Measurements from ENCODE around the gene MYO1D. TPM values are rescaled to one million over a fixed set of nuclear protein-coding genes. Genes with fewer than 3 reads are reported as not detected.
"Not testable (repeated sequence)": the region's sequence is repeated elsewhere in the genome, so short reads cannot be mapped to it uniquely, and the experiment has no call there.

MYO1D gene
- total RNA-seq, 2 donors from 2014 or later: 14.7 to 22.6 TPM

DNA sequence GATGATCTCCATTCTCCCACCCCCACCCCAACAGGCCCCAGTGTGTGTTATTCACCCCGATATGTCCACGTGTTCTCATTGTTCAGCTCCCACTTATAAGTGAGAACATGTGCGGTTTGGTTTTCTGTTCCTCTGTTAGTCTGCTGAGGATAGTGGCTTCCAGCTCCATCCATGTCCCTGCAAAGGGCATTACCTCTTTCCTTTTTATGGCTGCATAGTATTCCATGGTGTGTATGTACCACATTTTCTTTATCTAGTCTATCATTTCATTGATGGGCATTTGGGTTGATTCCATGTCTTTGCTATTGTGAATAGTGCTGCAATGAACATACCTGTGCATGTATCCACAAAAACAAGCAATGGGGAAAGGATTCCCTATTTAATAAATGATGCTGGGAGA lies 162.7 kb downstream of the MYO1D start:
- not testable (repeated sequence) for H3K9me3 Mint-ChIP-seq; H3K27ac Mint-ChIP-seq; ATAC-seq (replicated peaks in 1 of 2); H3K4me1 Mint-ChIP-seq (ENCODE audit: low read depth); H3K27me3 Mint-ChIP-seq (ENCODE audit: low read depth); H3K36me3 Mint-ChIP-seq (ENCODE audit: insufficient read depth in 2 of 2); H3K4me3 Mint-ChIP-seq; DNase-seq

GRCh38 chr17:32713081-32713480 lies 163.8 kb downstream of the MYO1D start:
- Mint-ChIP-seq H3K27me3 (ENCODE audit: low read depth) (no peaks in the 10 kb centered on the region), H3K9me3 (no peaks in the 10 kb centered on the region), H3K27ac (no peak overlapping the region), H3K4me3 (no peak overlapping the region), H3K36me3 (ENCODE audit: insufficient read depth in 2 of 2) (peaks cover 0 to 2% of the 10 kb centered on the region in 2 donors), H3K4me1 (ENCODE audit: low read depth) (no peaks in the 10 kb centered on the region)
- DNase-seq: no peak
- ATAC-seq (replicated peaks in 1 of 2): no peak

DNA sequence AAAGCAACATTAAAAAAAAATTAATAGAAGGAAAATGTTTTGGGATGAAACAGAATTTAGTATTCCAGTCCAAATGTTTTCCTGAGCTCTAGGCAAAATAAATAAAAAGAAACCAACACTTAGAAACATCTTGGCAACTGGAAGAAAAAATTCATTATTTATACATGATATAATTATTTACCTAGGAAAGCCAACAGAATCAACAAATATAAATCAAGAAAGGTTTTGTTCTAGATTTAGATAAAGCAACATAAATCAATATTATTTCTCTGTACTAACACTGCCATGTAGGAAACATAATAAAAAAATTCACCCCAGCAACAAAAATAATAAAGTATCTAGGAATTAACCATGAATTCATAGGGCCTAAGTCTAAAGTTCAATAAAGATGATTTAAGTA lies 167.4 kb downstream of the MYO1D start:
- no peak overlapping the region for H3K4me3 Mint-ChIP-seq

DNA sequence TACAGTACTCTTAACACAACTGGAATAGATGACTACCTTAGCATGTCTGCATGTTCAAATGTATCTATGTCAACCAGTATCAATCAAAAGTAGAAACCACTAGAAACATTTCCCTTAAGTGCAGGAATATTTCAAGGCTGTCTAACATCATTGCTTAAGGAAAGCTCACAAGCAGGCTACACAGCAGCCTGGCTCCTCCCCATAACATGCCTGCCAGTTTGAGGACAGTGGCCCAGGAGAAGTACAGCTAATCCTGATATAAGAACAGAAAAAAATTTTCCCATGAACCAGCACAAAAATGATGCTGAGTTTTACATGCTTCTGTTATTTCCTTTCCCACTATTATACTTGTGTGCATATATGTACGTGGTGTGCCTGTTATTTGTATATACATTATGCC lies 175.1 kb downstream of the MYO1D start:
- ATAC-seq (replicated peaks in 1 of 2) (no peak), DNase-seq (no peak)
- Mint-ChIP-seq H3K27ac (no peak overlapping the region), H3K4me1 (ENCODE audit: low read depth) (peaks cover 5% of the 10 kb centered on the region), H3K9me3 (no peaks in the 10 kb centered on the region), H3K36me3 (ENCODE audit: insufficient read depth in 2 of 2) (no peaks in the 10 kb centered on the region), H3K27me3 (ENCODE audit: low read depth) (no peaks in the 10 kb centered on the region), H3K4me3 (no peak overlapping the region)

More for the DNA sequence above, 167.4 kb downstream of the MYO1D start:
- no peaks in the 10 kb centered on the region for H3K27me3 Mint-ChIP-seq (ENCODE audit: low read depth)
- H3K27ac Mint-ChIP-seq: no peak overlapping the region
- no peaks in the 10 kb centered on the region for H3K4me1 Mint-ChIP-seq (ENCODE audit: low read depth)
- ATAC-seq (replicated peaks in 1 of 2) (no peak), DNase-seq (no peak)
- H3K9me3 Mint-ChIP-seq: no peaks in the 10 kb centered on the region
- H3K36me3 Mint-ChIP-seq (ENCODE audit: insufficient read depth in 2 of 2): peaks cover 0 to 1% of the 10 kb centered on the region in 2 donors

GRCh38 chr17:32699247-32699646 lies 177.7 kb downstream of the MYO1D start:
- peaks cover 5% of the 10 kb centered on the region for H3K4me1 Mint-ChIP-seq (ENCODE audit: low read depth)
- H3K9me3 Mint-ChIP-seq: no peaks in the 10 kb centered on the region
- H3K4me3 Mint-ChIP-seq: no peak overlapping the region
- H3K36me3 Mint-ChIP-seq (ENCODE audit: insufficient read depth in 2 of 2): no peaks in the 10 kb centered on the region
- DNase-seq (no peak), ATAC-seq (replicated peaks in 1 of 2) (no peak)
- H3K27me3 Mint-ChIP-seq (ENCODE audit: low read depth): no peaks in the 10 kb centered on the region
- no peak overlapping the region for H3K27ac Mint-ChIP-seq

DNA sequence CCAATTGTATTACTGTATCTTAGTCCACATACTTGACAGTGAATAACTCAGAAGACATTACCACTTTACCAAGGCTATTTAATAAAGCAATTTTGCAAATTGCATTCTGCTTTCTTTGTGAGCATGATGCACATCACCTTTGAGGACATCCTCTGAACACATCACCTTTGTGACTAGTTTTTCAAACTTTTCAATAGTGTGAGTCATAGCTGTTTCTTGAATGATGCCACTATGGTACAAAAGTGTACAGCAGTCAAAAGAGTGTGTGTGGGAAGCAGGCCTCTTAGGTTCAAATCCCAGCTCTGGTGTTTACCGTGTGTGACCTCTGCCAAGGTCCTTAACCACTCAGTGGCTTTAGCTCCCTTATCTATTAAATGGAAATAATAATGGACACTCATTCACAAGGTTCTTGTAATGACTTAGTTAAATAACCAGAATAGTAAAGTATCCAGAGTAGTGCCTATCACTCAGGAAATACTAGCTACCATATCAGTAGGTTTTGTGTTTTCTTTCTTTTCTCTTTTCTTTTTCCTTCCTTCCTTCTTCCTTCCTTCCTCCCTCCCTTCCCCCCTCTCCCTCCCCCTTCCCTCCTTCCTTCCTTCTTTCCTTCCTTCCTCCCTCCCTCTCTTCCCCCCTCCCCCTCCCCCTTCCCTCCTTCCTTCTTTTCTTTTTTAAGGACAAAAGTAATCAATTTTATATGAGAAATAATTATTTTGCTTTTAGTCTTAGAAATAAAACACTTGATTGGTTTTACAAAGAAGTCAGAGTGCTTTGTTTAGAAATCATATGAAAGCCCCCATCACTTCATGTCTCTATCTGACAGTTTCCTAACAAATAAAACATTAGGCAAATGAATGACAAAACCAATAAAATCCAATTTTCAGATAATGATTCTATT lies 178.9 kb downstream of the MYO1D start:
- ATAC-seq (replicated peaks in 1 of 2): peak; percentile 63 to 83
- H3K27me3 Mint-ChIP-seq (ENCODE audit: low read depth): no peaks in the 10 kb centered on the region
- no peaks in the 10 kb centered on the region for H3K9me3 Mint-ChIP-seq
- H3K4me3 Mint-ChIP-seq: no peak overlapping the region
- peak; percentile 1 to 3 for DNase-seq
- no peaks in the 10 kb centered on the region for H3K36me3 Mint-ChIP-seq (ENCODE audit: insufficient read depth in 2 of 2)
- peaks cover 5% of the 10 kb centered on the region for H3K4me1 Mint-ChIP-seq (ENCODE audit: low read depth)
- H3K27ac Mint-ChIP-seq: no peak overlapping the region

GRCh38 chr17:32696426-32696825 lies 180.5 kb downstream of the MYO1D start:
- H3K27me3 Mint-ChIP-seq (ENCODE audit: low read depth): no peaks in the 10 kb centered on the region
- H3K4me1 Mint-ChIP-seq (ENCODE audit: low read depth): peaks cover 5% of the 10 kb centered on the region
- no peak for DNase-seq
- H3K27ac Mint-ChIP-seq: no peak overlapping the region
- no peaks in the 10 kb centered on the region for H3K36me3 Mint-ChIP-seq (ENCODE audit: insufficient read depth in 2 of 2)
- no peak for ATAC-seq (replicated peaks in 1 of 2)
- no peaks in the 10 kb centered on the region for H3K9me3 Mint-ChIP-seq
- no peak overlapping the region for H3K4me3 Mint-ChIP-seq

- DNase-seq: no peak
- no peaks in the 10 kb centered on the region for H3K36me3 Mint-ChIP-seq (ENCODE audit: insufficient read depth in 2 of 2)
- H3K27me3 Mint-ChIP-seq (ENCODE audit: low read depth): no peaks in the 10 kb centered on the region
- no peak overlapping the region for H3K4me3 Mint-ChIP-seq
- no peaks in the 10 kb centered on the region for H3K9me3 Mint-ChIP-seq
- H3K4me1 Mint-ChIP-seq (ENCODE audit: low read depth): peaks cover 5% of the 10 kb centered on the region
- H3K27ac Mint-ChIP-seq: no peak overlapping the region
- no peak for ATAC-seq (replicated peaks in 1 of 2)
Observed at GRCh38 chr17:32695864-32696263, 181.1 kb downstream of the MYO1D start.

- Mint-ChIP-seq H3K27me3 (ENCODE audit: low read depth) (no peaks in the 10 kb centered on the region), H3K9me3 (no peaks in the 10 kb centered on the region), H3K36me3 (ENCODE audit: insufficient read depth in 2 of 2) (no peaks in the 10 kb centered on the region), H3K4me3 (no peak overlapping the region), H3K4me1 (ENCODE audit: low read depth) (peaks cover 5% of the 10 kb centered on the region), H3K27ac (no peak overlapping the region)
- ATAC-seq (replicated peaks in 1 of 2) (no peak), DNase-seq (no peak)
Observed at GRCh38 chr17:32693194-32693897, 183.6 kb downstream of the MYO1D start.

DNA sequence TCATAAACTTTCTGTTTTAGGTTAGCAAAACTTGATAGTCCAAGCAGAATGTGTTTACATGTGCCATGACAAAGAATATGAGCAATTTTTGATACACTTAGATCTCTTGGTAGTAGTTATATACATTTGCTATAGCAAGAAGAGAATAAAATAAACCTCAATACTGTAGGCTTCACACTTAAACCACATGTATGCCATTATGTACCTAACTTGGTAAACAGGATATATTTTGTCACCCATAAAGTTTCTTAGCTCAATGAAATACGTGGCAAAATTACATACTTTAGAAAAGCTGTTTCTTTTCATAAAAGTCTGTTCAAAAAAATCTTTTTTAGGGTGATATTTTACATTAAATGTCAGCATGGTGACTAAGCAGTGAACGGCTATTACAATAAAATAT lies 184.7 kb downstream of the MYO1D start:
- H3K27me3 Mint-ChIP-seq (ENCODE audit: low read depth): no peaks in the 10 kb centered on the region
- H3K4me3 Mint-ChIP-seq: no peak overlapping the region
- DNase-seq (no peak), ATAC-seq (replicated peaks in 1 of 2) (no peak)
- H3K9me3 Mint-ChIP-seq: no peaks in the 10 kb centered on the region
- no peak overlapping the region for H3K27ac Mint-ChIP-seq
- no peaks in the 10 kb centered on the region for H3K4me1 Mint-ChIP-seq (ENCODE audit: low read depth)
- H3K36me3 Mint-ChIP-seq (ENCODE audit: insufficient read depth in 2 of 2): no peaks in the 10 kb centered on the region

DNA sequence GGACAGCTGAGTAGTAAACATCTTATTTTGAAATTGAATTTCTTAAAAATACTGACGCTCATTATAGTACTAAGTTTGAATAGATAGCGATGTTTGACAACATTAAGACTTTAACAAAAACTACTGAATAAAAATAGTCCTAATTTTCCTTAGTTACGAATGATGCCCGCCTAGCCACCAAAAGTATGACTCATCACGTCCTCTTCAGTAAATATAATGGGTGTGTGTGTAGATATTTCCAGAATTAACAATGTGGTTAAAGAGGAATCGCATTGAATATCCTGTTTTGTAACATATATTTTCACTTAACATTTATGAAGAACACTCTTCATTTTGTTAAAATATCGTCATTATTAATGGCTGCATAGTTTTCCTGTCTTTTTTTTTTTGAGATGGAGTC lies 187.6 kb downstream of the MYO1D start:
- Mint-ChIP-seq H3K4me3 (no peak overlapping the region), H3K27ac (no peak overlapping the region), H3K4me1 (ENCODE audit: low read depth) (no peaks in the 10 kb centered on the region), H3K9me3 (no peaks in the 10 kb centered on the region), H3K36me3 (ENCODE audit: insufficient read depth in 2 of 2) (peaks cover 0 to 1% of the 10 kb centered on the region in 2 donors), H3K27me3 (ENCODE audit: low read depth) (no peaks in the 10 kb centered on the region)
- DNase-seq: no peak
- no peak for ATAC-seq (replicated peaks in 1 of 2)

DNA sequence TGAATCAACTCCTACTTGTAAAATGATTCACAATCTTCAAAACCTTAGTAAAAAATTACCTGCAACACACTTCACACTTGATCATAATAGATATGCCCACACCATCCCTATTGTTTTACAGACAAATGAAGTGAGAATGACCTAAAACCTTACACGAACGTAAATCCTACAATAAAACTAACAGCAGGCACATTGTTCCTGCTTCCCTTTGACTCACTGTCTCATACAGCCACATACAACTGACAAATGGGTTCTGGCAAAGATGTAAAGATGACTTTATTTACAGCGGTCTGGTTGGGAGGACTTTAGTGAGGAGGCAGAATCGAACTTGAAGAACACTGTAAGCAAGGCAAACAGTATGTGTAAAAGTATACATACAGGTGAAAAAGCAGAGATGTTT lies 188.7 kb downstream of the MYO1D start:
- no peaks in the 10 kb centered on the region for H3K9me3 Mint-ChIP-seq

GRCh38 chr17:32684087-32684958 lies 192.6 kb downstream of the MYO1D start:
- Mint-ChIP-seq H3K9me3 (no peaks in the 10 kb centered on the region), H3K27me3 (ENCODE audit: low read depth) (no peaks in the 10 kb centered on the region), H3K27ac (no peak overlapping the region), H3K4me3 (no peak overlapping the region), H3K36me3 (ENCODE audit: insufficient read depth in 2 of 2) (peaks cover 1 to 2% of the 10 kb centered on the region in 2 donors), H3K4me1 (ENCODE audit: low read depth) (no peaks in the 10 kb centered on the region)
- DNase-seq: no peak
- ATAC-seq (replicated peaks in 1 of 2): no peak

More for the DNA sequence above, 188.7 kb downstream of the MYO1D start:
- DNase-seq: no peak
- no peaks in the 10 kb centered on the region for H3K27me3 Mint-ChIP-seq (ENCODE audit: low read depth)
- H3K4me3 Mint-ChIP-seq: no peak overlapping the region
- no peaks in the 10 kb centered on the region for H3K4me1 Mint-ChIP-seq (ENCODE audit: low read depth)
- no peak for ATAC-seq (replicated peaks in 1 of 2)
- no peak overlapping the region for H3K27ac Mint-ChIP-seq
- peaks cover 1 to 2% of the 10 kb centered on the region in 2 donors for H3K36me3 Mint-ChIP-seq (ENCODE audit: insufficient read depth in 2 of 2)

Data from activated T-cell treated with anti-CD3 and anti-CD28 coated beads, Interleukin-2, amount 50 U/mL, for 72 hours (primary cell).